H1 (cell line): ENCODE results near the gene RPUSD1. TPM values are rescaled to one million over a fixed set of nuclear protein-coding genes. Genes with fewer than 3 reads are reported as not detected.

ENCODE experiments used
- CTCF ChIA-PET: fragments of 300-600 bp; sonication (Branson Sonifier 250); formaldehyde crosslinking; loops from one replicate; lab custom pipeline; 2021; ENCODE audit not compliant: partially characterized antibody; lab: Charles Lee
- POLR2A ChIA-PET: fragments of 300-600 bp; sonication (Branson Sonifier 250); formaldehyde crosslinking; loops from one replicate; lab custom pipeline; 2021; ENCODE audit warnings: inconsistent platforms; ENCODE audit not compliant: partially characterized antibody; lab: Charles Lee
- DNase-seq, 2 experiments: peaks; one replicate each; pipeline versions ENCODE4 v3.0.0 to v3.0.0-alpha.2; 2010 to 2022; ENCODE audit warnings: low spot score in 2 of 2, low read depth in 1 of 2, mixed read lengths in 1 of 2
- FAIRE-seq: peaks from 2 replicates; lab custom pipeline; 2011; peaks lifted over from hg19 to GRCh38; lab: Jason Lieb, UNC
- H2AFZ ChIP-seq: 2 replicates; pipeline ENCODE4 v1.8.1; 2012; ENCODE audit warnings: low read length, inconsistent platforms
- H2AK5ac ChIP-seq: 2 replicates; pipeline ENCODE4 v1.6.1; 2013; ENCODE audit warnings: low read depth, low read length
- H2BK120ac ChIP-seq: replicated peaks from 2 replicates; pipeline ENCODE3; 2013; ENCODE audit warnings: low read depth, low read length, inconsistent platforms
- H2BK12ac ChIP-seq: 2 replicates; pipeline ENCODE4 v1.6.1; 2013; ENCODE audit warnings: low read depth, low read length
- H2BK15ac ChIP-seq: 2 replicates; pipeline ENCODE4 v1.6.1; 2013; ENCODE audit warnings: low read length
- H2BK20ac ChIP-seq: 2 replicates; pipeline ENCODE4 v1.6.1; 2013; ENCODE audit warnings: low read length
- H2BK5ac ChIP-seq: 2 replicates; pipeline ENCODE4 v1.6.1; 2013; ENCODE audit warnings: low read depth, low read length
- H3K14ac ChIP-seq: 2 replicates; pipeline ENCODE4 v1.6.1; 2013; ENCODE audit warnings: inconsistent platforms; ENCODE audit not compliant: insufficient read length
- H3K18ac ChIP-seq: 2 replicates; pipeline ENCODE4 v1.6.1; 2013; ENCODE audit warnings: low read length; ENCODE audit errors: extremely low read depth
- H3K23ac ChIP-seq: 2 replicates; pipeline ENCODE4 v1.6.1; 2013; ENCODE audit warnings: inconsistent platforms; ENCODE audit not compliant: insufficient read length
- H3K23me2 ChIP-seq: 2 replicates; pipeline ENCODE4 v1.6.1; 2013; ENCODE audit warnings: low read depth, low read length
- H3K27ac ChIP-seq: 2 replicates; pipeline ENCODE4 v1.6.1; 2011; ENCODE audit warnings: low read depth, low read length, inconsistent platforms
- H3K27me3 ChIP-seq, 4 experiments: replicated peaks in 1 of 4; 1 replicate in 1 of 4; 2 replicates in 3 of 4; pipeline versions ENCODE4 v1.6.1 to v1.8.1; 2011 to 2013; ENCODE audit warnings: low read length in 3 of 4, mild to moderate bottlenecking in 3 of 4, inconsistent platforms in 2 of 4, mixed read lengths in 2 of 4, moderate library complexity in 1 of 4; ENCODE audit not compliant: control insufficient read depth in 3 of 4, insufficient read depth in 3 of 4; ENCODE audit errors: extremely low read depth in 1 of 4
- H3K36me3 ChIP-seq, 4 experiments: 2 replicates each; pipeline versions ENCODE4 v1.6.1 to v1.8.1; 2011 to 2013; ENCODE audit warnings: mild to moderate bottlenecking in 4 of 4, low read length in 3 of 4, moderate library complexity in 2 of 4, control low read depth in 1 of 4, inconsistent platforms in 1 of 4; ENCODE audit not compliant: insufficient read depth in 4 of 4, control insufficient read depth in 2 of 4
- H3K4ac ChIP-seq: replicated peaks from 2 replicates; pipeline ENCODE3; 2013; ENCODE audit warnings: low read length, low read depth, mixed read lengths, inconsistent platforms; ENCODE audit not compliant: insufficient read length
- H3K4me1 ChIP-seq, 4 experiments: replicated peaks in 1 of 4; 1 replicate in 1 of 4; 2 replicates in 3 of 4; pipeline versions ENCODE4 v1.6.1 to v1.8.1; 2011 to 2013; ENCODE audit warnings: low read length in 3 of 4, inconsistent platforms in 2 of 4, mixed read lengths in 1 of 4; ENCODE audit not compliant: insufficient read depth in 4 of 4, control insufficient read depth in 3 of 4
- H3K4me2 ChIP-seq, 2 experiments: 2 replicates each; pipeline versions ENCODE4 v1.6.1 to v1.8.1; 2011 to 2013; ENCODE audit warnings: low read depth in 2 of 2, low read length in 2 of 2, control low read depth in 1 of 2, inconsistent platforms in 1 of 2, mild to moderate bottlenecking in 1 of 2; ENCODE audit not compliant: insufficient read depth in 1 of 2
- H3K4me3 ChIP-seq, 4 experiments: fragments of 200-600, 300-600 bp in 1 of 4; sonication (generic), shearing (Covaris generic), sonication (Bioruptor Twin) in 1 of 4; 2 replicates each; pipeline versions ENCODE4 v1.5.1 to v1.8.1; 2011 to 2016; ENCODE audit warnings: low read length in 4 of 4, low read depth in 3 of 4, control low read depth in 2 of 4, inconsistent platforms in 2 of 4, mild to moderate bottlenecking in 2 of 4, mixed read lengths in 1 of 4, moderate library complexity in 1 of 4; ENCODE audit not compliant: insufficient read depth in 2 of 4; ENCODE audit errors: extremely low read depth in 1 of 4
- H3K56ac ChIP-seq: replicated peaks from 2 replicates; pipeline ENCODE3; 2013; ENCODE audit warnings: low read depth, mild to moderate bottlenecking, mixed read lengths, low read length, inconsistent platforms; ENCODE audit not compliant: insufficient read length
- H3K79me1 ChIP-seq: 2 replicates; pipeline ENCODE4 v1.6.1; 2013; ENCODE audit warnings: low read depth, low read length, control low read depth
- H3K79me2 ChIP-seq, 2 experiments: 2 replicates each; pipeline versions ENCODE4 v1.6.1 to v1.8.1; 2012 to 2013; ENCODE audit warnings: low read length in 2 of 2, mild to moderate bottlenecking in 2 of 2, inconsistent platforms in 1 of 2; ENCODE audit not compliant: insufficient read depth in 2 of 2, control insufficient read depth in 1 of 2
- H3K9ac ChIP-seq, 4 experiments: replicated peaks in 1 of 4; 1 replicate in 1 of 4; 2 replicates in 3 of 4; pipeline versions ENCODE4 v1.6.1 to v1.8.1; 2011 to 2013; ENCODE audit warnings: low read depth in 3 of 4, low read length in 3 of 4, control low read depth in 2 of 4, mild to moderate bottlenecking in 2 of 4, moderate library complexity in 2 of 4, inconsistent platforms in 1 of 4; ENCODE audit errors: extremely low read depth in 1 of 4
- H3K9me3 ChIP-seq, 2 experiments: 2 replicates each; pipeline versions ENCODE4 v1.6.1 to v1.8.1; 2012 to 2013; ENCODE audit warnings: mild to moderate bottlenecking in 2 of 2, moderate library complexity in 2 of 2, control low read depth in 1 of 2, inconsistent platforms in 1 of 2, low read depth in 1 of 2, low read length in 1 of 2, mixed read lengths in 1 of 2; ENCODE audit not compliant: insufficient read depth in 2 of 2
- H4K20me1 ChIP-seq, 2 experiments: replicated peaks in 1 of 2; 2 replicates each; pipeline versions ENCODE3 to v1.8.1; 2011 to 2013; ENCODE audit warnings: inconsistent platforms in 2 of 2, low read length in 2 of 2, mild to moderate bottlenecking in 1 of 2; ENCODE audit not compliant: insufficient read depth in 2 of 2, control insufficient read depth in 1 of 2
- H4K5ac ChIP-seq: 2 replicates; pipeline ENCODE4 v1.6.1; 2013; ENCODE audit warnings: low read length, low read depth, mixed read lengths, inconsistent platforms; ENCODE audit not compliant: insufficient read length
- H4K8ac ChIP-seq: 2 replicates; pipeline ENCODE4 v1.8.0; 2013; ENCODE audit warnings: mild to moderate bottlenecking, moderate library complexity, low read length, inconsistent platforms; ENCODE audit not compliant: insufficient read depth; ENCODE audit errors: extremely low read depth
- H4K91ac ChIP-seq: replicated peaks from 2 replicates; pipeline ENCODE3; 2013; ENCODE audit warnings: low read length, mixed read lengths, inconsistent platforms; ENCODE audit not compliant: insufficient read length
- ATF2 ChIP-seq: IDR thresholded peaks from 2 replicates; pipeline ENCODE4 v1.6.1; 2012; ENCODE audit warnings: low read length, inconsistent platforms
- CEBPB ChIP-seq: IDR thresholded peaks from 2 replicates; pipeline ENCODE4 v1.6.1; 2012; ENCODE audit warnings: low read depth, low read length
- CHD2 ChIP-seq: IDR thresholded peaks from 2 replicates; pipeline ENCODE4 v1.6.1; 2012; ENCODE audit warnings: low read length, improper control_type of control experiment
- NRF1 ChIP-seq: IDR thresholded peaks from 2 replicates; pipeline ENCODE4 v1.6.1; 2011; ENCODE audit warnings: mild to moderate bottlenecking, low read depth, low read length, improper control_type of control experiment
- RAD21 ChIP-seq, 2 experiments: IDR thresholded peaks in 1 of 2; conservative IDR thresholded peaks in 1 of 2; 2 replicates each; pipeline ENCODE4 v1.6.1; 2011; ENCODE audit warnings: low read depth in 2 of 2, low read length in 2 of 2, improper control_type of control experiment in 1 of 2, inconsistent platforms in 1 of 2, mild to moderate bottlenecking in 1 of 2, moderate library complexity in 1 of 2
- SAP30 ChIP-seq: fragments of 300-600 bp; sonication (generic); IDR thresholded peaks from 2 replicates; pipeline ENCODE4 v1.7.1; 2012; ENCODE audit warnings: low read length, moderate library complexity, mild to moderate bottlenecking, inconsistent platforms; ENCODE audit not compliant: insufficient read depth, insufficient replicate concordance
- SP4 ChIP-seq: IDR thresholded peaks from 2 replicates; pipeline ENCODE4 v1.6.1; 2012; ENCODE audit warnings: low read length, inconsistent platforms
- SRF ChIP-seq: IDR thresholded peaks from 2 replicates; pipeline ENCODE4 v1.6.1; 2011; ENCODE audit warnings: mild to moderate bottlenecking, low read depth, low read length, moderate library complexity
- WGBS, 2 experiments: shearing (Covaris generic) in 1 of 2; methylation state at CpG; one replicate each; pipeline versions ENCODE4 v1.1.6 to v1.1.7; 2013 to 2015; ENCODE audit warnings: low lambda C conversion rate in 2 of 2, mixed read lengths in 2 of 2, inconsistent platforms in 1 of 2, low coverage in 1 of 2, missing lambda C conversion rate in 1 of 2; ENCODE audit not compliant: insufficient replicate concordance in 2 of 2, insufficient coverage in 1 of 2, insufficient read length in 1 of 2; ENCODE audit errors: extremely low coverage in 1 of 2, missing lambda C conversion rate in 1 of 2; 5-methylcytosine and 5-hydroxymethylcytosine counted together
- polyA plus RNA-seq, 7 experiments: library from polyadenylated mRNA; depleted of rRNA in 3 of 7; stranded (reverse) in 5 of 7; unstranded in 2 of 7; fragments of >200 nt in 5 of 7; fragments of 200-250 nt in 2 of 7; gene quantifications; 1 replicate in 5 of 7; 2 replicates in 1 of 7; 4 replicates in 1 of 7; pipeline versions ENCODE4 v1.2.1 to v1.2.3, GENCODE V29; 2011 to 2013; ENCODE audit warnings: missing spikeins in 2 of 7, mixed read lengths in 2 of 7
- total RNA-seq: library from RNA; stranded (reverse); fragmentation: NEBNext Ultra II Directional; extraction: Animal tissue kit (Norgen Biotek cat#: 25700); gene quantifications from 2 replicates; pipeline ENCODE4 v1.2.1, GENCODE V29; 2021

The RPUSD1 gene
- total and polyA plus RNA-seq, 2 of the 8 experiments (the other 6 are each of a cell fraction or from before 2014, with no cell fraction given): 32.2 to 61.8 TPM

- ChIA-PET CTCF (interaction anchor here (0.7 kb wide), 1 partner anchor 70 kb away, joined by 3 read pairs; no protein-coding TSS in a partner anchor), POLR2A (no interaction called here)
- H4K20me1 ChIP-seq: no peaks in the 10 kb centered on the region
- no peaks in the 10 kb centered on the region for H3K36me3 ChIP-seq
- H3K4ac ChIP-seq: no peak overlapping the region
- H3K79me1 ChIP-seq: no peaks in the 10 kb centered on the region
- H2AFZ ChIP-seq: no peak overlapping the region
- H2BK5ac ChIP-seq: no peak overlapping the region
- no peak overlapping the region for H3K27ac ChIP-seq
- no peak overlapping the region for H3K18ac ChIP-seq
- H2BK12ac ChIP-seq: no peak overlapping the region
- no peak overlapping the region; the same call in 1 of the 2 replicates for H4K8ac ChIP-seq
- no peaks in the 10 kb centered on the region for H3K79me2 ChIP-seq
- no peak overlapping the region for H3K14ac ChIP-seq
- no peak for DNase-seq
- H3K4me1 ChIP-seq: no peaks in the 10 kb centered on the region
- no peaks in the 10 kb centered on the region for H3K27me3 ChIP-seq
- H3K56ac ChIP-seq: no peak overlapping the region
- H3K23ac ChIP-seq: no peak overlapping the region
- H4K91ac ChIP-seq: no peak overlapping the region
- H2BK15ac ChIP-seq: no peak overlapping the region
- 87% methylated on average over 22 of the region's 27 CpGs; no CpG with 5 or more reads in 1 of the 2 experiments for WGBS, 2 experiments
- H3K9me3 ChIP-seq: peaks cover 15 to 64% of the 10 kb centered on the region in 2 experiments; a peak in 3 of 4 replicates
- no peak overlapping the region for H4K5ac ChIP-seq
- TF ChIP-seq SP4: no peak
- TF ChIP-seq CEBPB: no peak
- no peak for TF ChIP-seq NRF1
- no peak for TF ChIP-seq CHD2
- no peak for TF ChIP-seq RAD21 (IDR thresholded peaks at IDR 0.05 in 1 of 2, conservative IDR thresholded peaks at IDR 0.05 in 1 of 2; ENCODE audit: low read depth in 2 of 2, low read length in 2 of 2)
- TF ChIP-seq SRF: no peak
- no peak for TF ChIP-seq ATF2
- no peak for TF ChIP-seq SAP30
- no peak overlapping the region for H3K9ac ChIP-seq
- FAIRE-seq: no peak
- H2BK120ac ChIP-seq: no peak overlapping the region
- no peak overlapping the region for H3K4me3 ChIP-seq
- H3K4me2 ChIP-seq: no peak overlapping the region
- H2AK5ac ChIP-seq: no peak overlapping the region
- H3K23me2 ChIP-seq: no peaks in the 10 kb centered on the region
- H2BK20ac ChIP-seq: no peak overlapping the region
These were observed 43.6 kb upstream of the RPUSD1 start for GRCh38 chr16:831571-832413.
